Suppressor macrophage treated with lipopolysaccharide for 1 hour (primary cell): ENCODE measurements around the gene OGDH.
"Not testable (repeated sequence)": the region's sequence is repeated elsewhere in the genome, so short reads cannot be mapped to it uniquely, and the experiment has no call there.

Source experiments
- DNase-seq, 3 donors: peaks; one replicate each; pipeline ENCODE4 v3.0.0-alpha.2; 2020 to 2022

OGDH gene

GRCh38 chr7:44606341-44607140 is at the start of gene OGDH:
TSS of gene OGDH (plus strand) at chr7:44606627. CDS start at chr7:44624344, 17,717 bp downstream.
- DNase-seq = peak; percentile 99 to 100 (median 100)

- no peak for DNase-seq
Measured at GRCh38 chr7:44557485-44557884, 48.9 kb upstream of the OGDH start.

GRCh38 chr7:44559485-44559884 is 46.9 kb upstream of the OGDH start:
- no peak for DNase-seq

GRCh38 chr7:44561481-44561880 is 44.9 kb upstream of the OGDH start:
- DNase-seq = no peak

GRCh38 chr7:44561962-44562621 is 44.3 kb upstream of the OGDH start:
- peak in 1 of 3 donors; percentile 11 for DNase-seq

- not testable (repeated sequence) for DNase-seq
Measured at GRCh38 chr7:44562622-44562962, 43.8 kb upstream of the OGDH start.

- no peak for DNase-seq
Measured at GRCh38 chr7:44563171-44563679, 43.2 kb upstream of the OGDH start.

- DNase-seq = no peak
Measured at GRCh38 chr7:44564606-44565005, 41.8 kb upstream of the OGDH start.

GRCh38 chr7:44565097-44565794 is 41.2 kb upstream of the OGDH start:
- DNase-seq = peak; percentile 62 to 76 (median 74)

- DNase-seq = no peak
Measured at GRCh38 chr7:44565795-44566559, 40.5 kb upstream of the OGDH start.

- no peak for DNase-seq
Measured at GRCh38 chr7:44566680-44567079, 39.7 kb upstream of the OGDH start.

GRCh38 chr7:44567884-44568283 is 38.5 kb upstream of the OGDH start:
- DNase-seq = no peak

- no peak for DNase-seq
Measured at GRCh38 chr7:44568771-44569560, 37.5 kb upstream of the OGDH start.

GRCh38 chr7:44569959-44570358 is 36.5 kb upstream of the OGDH start:
- DNase-seq = no peak

GRCh38 chr7:44572771-44573170 is 33.7 kb upstream of the OGDH start:
- DNase-seq = no peak

GRCh38 chr7:44573464-44574286 is 32.8 kb upstream of the OGDH start, which contains the start of gene DDX56:
TSS of gene DDX56 (minus strand) at chr7:44573908. CDS start at chr7:44573895, 13 bp downstream.
- DNase-seq = peak; percentile 96 to 98 (median 98)

GRCh38 chr7:44574287-44574872 is 32.0 kb upstream of the OGDH start:
- peak in 1 of 3 donors; percentile 10 for DNase-seq

- DNase-seq = no peak
Measured at GRCh38 chr7:44575054-44575453, 31.4 kb upstream of the OGDH start.

GRCh38 chr7:44576228-44576627 is 30.2 kb upstream of the OGDH start:
- DNase-seq = no peak
